GM12878 (cell line): Measurements from ENCODE around the gene HOXC12.

Source experiments
- EZH2 ChIP-seq: IDR thresholded peaks from 2 replicates; pipeline ENCODE4 v1.6.1; 2012; ENCODE audit warnings: low read depth, mild to moderate bottlenecking, control low read depth, inconsistent platforms, low read length, borderline replicate concordance; ENCODE audit not compliant: control insufficient read depth
- GABPA ChIP-seq: IDR thresholded peaks from 2 replicates; pipeline ENCODE4 v1.6.1; 2014; ENCODE audit warnings: antibody characterized with exemption, low read depth, mild to moderate bottlenecking, inconsistent platforms
- HDAC2 ChIP-seq: fragments of 200-600 bp; sonication (generic); IDR thresholded peaks from 2 replicates; pipeline ENCODE4 v1.6.1; 2017
- TF ChIP-seq, protein P1 (sequence below), 3 experiments: IDR thresholded peaks in 2 of 3; conservative IDR thresholded peaks in 1 of 3; 2 replicates each; pipeline ENCODE4 v1.5.1; 2011; ENCODE audit warnings: low read depth in 3 of 3, low read length in 3 of 3, mild to moderate bottlenecking in 3 of 3, control low read depth in 2 of 3, moderate library complexity in 2 of 3, inconsistent platforms in 1 of 3, mixed read lengths in 1 of 3; ENCODE audit not compliant: control insufficient read depth in 2 of 3, insufficient read depth in 1 of 3; ENCODE audit errors: extremely low read depth in 1 of 3
- TF ChIP-seq, protein P2 (sequence below): fragments of 450-650 bp; formaldehyde crosslinking; IDR thresholded peaks from 2 replicates; pipeline ENCODE4 v1.4.0; 2020; ENCODE audit warnings: mild to moderate bottlenecking, moderate library complexity

DNA sequence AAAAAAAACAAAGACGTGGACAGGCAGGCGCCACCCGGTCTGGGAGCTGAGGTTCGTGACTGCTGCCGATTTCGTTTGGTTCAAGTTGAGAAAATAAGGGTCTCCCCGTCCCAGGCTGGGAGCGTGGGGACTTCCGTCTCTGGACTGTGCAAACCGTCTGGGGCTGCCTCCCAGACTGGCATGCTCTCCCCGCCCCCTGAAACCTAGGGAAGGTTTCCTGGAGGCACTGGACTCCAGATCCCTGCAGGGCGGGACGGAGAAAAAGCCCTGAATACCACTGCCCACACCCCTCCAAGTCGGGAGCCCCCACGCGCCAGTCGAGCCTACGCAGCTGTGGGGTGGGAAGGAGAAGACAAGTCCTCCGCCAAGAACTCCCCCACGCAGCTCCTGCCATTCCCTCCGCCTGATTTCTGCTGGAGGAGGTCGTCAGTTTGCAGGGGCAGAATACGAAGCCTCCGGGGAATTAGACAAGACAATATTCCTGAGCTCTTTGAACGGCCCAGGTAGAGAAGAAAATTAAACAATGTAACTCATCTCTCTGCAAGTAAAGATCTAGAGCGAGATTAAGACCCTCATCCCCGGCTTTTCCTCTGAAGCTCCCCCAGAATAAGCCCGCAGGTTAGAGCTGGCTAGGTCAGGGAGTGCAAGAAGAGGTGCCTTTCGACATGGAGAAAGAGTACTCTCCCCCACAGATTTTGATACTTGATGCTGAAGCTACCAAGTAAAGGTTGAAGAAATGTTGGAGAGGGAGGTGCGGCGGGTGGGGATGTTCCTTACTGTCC is 26.5 kb upstream of the HOXC12 start:
- TF ChIP-seq EZH2, result no peak
- TF ChIP-seq, protein P1, sequence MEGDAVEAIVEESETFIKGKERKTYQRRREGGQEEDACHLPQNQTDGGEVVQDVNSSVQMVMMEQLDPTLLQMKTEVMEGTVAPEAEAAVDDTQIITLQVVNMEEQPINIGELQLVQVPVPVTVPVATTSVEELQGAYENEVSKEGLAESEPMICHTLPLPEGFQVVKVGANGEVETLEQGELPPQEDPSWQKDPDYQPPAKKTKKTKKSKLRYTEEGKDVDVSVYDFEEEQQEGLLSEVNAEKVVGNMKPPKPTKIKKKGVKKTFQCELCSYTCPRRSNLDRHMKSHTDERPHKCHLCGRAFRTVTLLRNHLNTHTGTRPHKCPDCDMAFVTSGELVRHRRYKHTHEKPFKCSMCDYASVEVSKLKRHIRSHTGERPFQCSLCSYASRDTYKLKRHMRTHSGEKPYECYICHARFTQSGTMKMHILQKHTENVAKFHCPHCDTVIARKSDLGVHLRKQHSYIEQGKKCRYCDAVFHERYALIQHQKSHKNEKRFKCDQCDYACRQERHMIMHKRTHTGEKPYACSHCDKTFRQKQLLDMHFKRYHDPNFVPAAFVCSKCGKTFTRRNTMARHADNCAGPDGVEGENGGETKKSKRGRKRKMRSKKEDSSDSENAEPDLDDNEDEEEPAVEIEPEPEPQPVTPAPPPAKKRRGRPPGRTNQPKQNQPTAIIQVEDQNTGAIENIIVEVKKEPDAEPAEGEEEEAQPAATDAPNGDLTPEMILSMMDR (IDR thresholded peaks at IDR 0.05 in 2 of 3, conservative IDR thresholded peaks at IDR 0.05 in 1 of 3; ENCODE audit: control insufficient read depth in 2 of 3, extremely low read depth in 1 of 3, insufficient read depth in 1 of 3, low read depth in 3 of 3, low read length in 3 of 3), result no peak
- TF ChIP-seq, protein P2, sequence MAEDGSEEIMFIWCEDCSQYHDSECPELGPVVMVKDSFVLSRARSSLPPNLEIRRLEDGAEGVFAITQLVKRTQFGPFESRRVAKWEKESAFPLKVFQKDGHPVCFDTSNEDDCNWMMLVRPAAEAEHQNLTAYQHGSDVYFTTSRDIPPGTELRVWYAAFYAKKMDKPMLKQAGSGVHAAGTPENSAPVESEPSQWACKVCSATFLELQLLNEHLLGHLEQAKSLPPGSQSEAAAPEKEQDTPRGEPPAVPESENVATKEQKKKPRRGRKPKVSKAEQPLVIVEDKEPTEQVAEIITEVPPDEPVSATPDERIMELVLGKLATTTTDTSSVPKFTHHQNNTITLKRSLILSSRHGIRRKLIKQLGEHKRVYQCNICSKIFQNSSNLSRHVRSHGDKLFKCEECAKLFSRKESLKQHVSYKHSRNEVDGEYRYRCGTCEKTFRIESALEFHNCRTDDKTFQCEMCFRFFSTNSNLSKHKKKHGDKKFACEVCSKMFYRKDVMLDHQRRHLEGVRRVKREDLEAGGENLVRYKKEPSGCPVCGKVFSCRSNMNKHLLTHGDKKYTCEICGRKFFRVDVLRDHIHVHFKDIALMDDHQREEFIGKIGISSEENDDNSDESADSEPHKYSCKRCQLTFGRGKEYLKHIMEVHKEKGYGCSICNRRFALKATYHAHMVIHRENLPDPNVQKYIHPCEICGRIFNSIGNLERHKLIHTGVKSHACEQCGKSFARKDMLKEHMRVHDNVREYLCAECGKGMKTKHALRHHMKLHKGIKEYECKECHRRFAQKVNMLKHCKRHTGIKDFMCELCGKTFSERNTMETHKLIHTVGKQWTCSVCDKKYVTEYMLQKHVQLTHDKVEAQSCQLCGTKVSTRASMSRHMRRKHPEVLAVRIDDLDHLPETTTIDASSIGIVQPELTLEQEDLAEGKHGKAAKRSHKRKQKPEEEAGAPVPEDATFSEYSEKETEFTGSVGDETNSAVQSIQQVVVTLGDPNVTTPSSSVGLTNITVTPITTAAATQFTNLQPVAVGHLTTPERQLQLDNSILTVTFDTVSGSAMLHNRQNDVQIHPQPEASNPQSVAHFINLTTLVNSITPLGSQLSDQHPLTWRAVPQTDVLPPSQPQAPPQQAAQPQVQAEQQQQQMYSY (CRISPR knock-in tag), result no peak
- TF ChIP-seq HDAC2, result no peak
- no peak for TF ChIP-seq GABPA
